SU-DHL-6 (cell line): ENCODE results near the gene EWSR1.

Experiments used
- H2AFZ ChIP-seq: fragments of 200-600 bp; sonication (generic); 2 replicates; pipeline ENCODE4 v1.6.1; 2014; ENCODE audit warnings: low read depth, mild to moderate bottlenecking, moderate library complexity, mixed read lengths, antibody characterized with exemption, low read length; ENCODE audit not compliant: severe bottlenecking
- H3F3A ChIP-seq: fragments of 200-600 bp; shearing (Covaris generic); 2 replicates; pipeline ENCODE4 v1.6.0; 2016; ENCODE audit warnings: antibody characterized with exemption, mild to moderate bottlenecking; ENCODE audit not compliant: insufficient read depth
- H3K27ac ChIP-seq: fragments of 200-600 bp; sonication (generic); 2 replicates; pipeline ENCODE4 v1.5.1; 2016; ENCODE audit warnings: low read depth, mild to moderate bottlenecking, low read length, moderate library complexity, mixed read lengths
- H3K27me3 ChIP-seq: fragments of 200-600 bp; sonication (generic), shearing (Covaris generic); 2 replicates; pipeline ENCODE4 v1.6.0; 2014; ENCODE audit warnings: mild to moderate bottlenecking, low read length
- H3K36me3 ChIP-seq: fragments of 200-600 bp; sonication (generic); 2 replicates; pipeline ENCODE4 v1.6.1; 2014; ENCODE audit warnings: mild to moderate bottlenecking, low read length, mixed read lengths
- H3K4me2 ChIP-seq: fragments of 300-600, 200-600 bp; shearing (Covaris generic), sonication (generic); 2 replicates; pipeline ENCODE4 v1.6.0; 2014; ENCODE audit warnings: low read length, low read depth, mild to moderate bottlenecking; ENCODE audit not compliant: poor library complexity, severe bottlenecking
- H3K4me3 ChIP-seq: fragments of 200-600 bp; sonication (generic); 2 replicates; pipeline ENCODE4 v1.5.1; 2014; ENCODE audit warnings: antibody characterized with exemption, low read length, mild to moderate bottlenecking, mixed read lengths; ENCODE audit not compliant: insufficient read depth, poor library complexity, severe bottlenecking
- H3K79me2 ChIP-seq: fragments of 200-600 bp; sonication (generic); 2 replicates; pipeline ENCODE4 v1.6.1; 2014; ENCODE audit warnings: mild to moderate bottlenecking, low read length, moderate library complexity; ENCODE audit not compliant: insufficient read depth
- H3K9ac ChIP-seq: fragments of 200-600 bp; sonication (generic); 2 replicates; pipeline ENCODE4 v1.7.0; 2014; ENCODE audit warnings: mild to moderate bottlenecking, low read length
- H3K9me2 ChIP-seq: fragments of 200-600 bp; sonication (generic); replicated peaks from 2 replicates; pipeline ENCODE4 v1.6.1; 2014; ENCODE audit warnings: low read length; ENCODE audit not compliant: insufficient read depth
- H3K9me3 ChIP-seq: fragments of 200-600 bp; sonication (generic); 2 replicates; pipeline ENCODE4 v1.6.1; 2014; ENCODE audit warnings: low read length, mixed read lengths; ENCODE audit not compliant: insufficient read depth
- H4K20me1 ChIP-seq: fragments of 200-600 bp; sonication (generic); 2 replicates; pipeline ENCODE4 v1.6.1; 2014; ENCODE audit warnings: low read depth, mild to moderate bottlenecking, antibody characterized with exemption, low read length, moderate library complexity, mixed read lengths
- EZH2phosphoT487 ChIP-seq: fragments of 200-600 bp; sonication (generic), shearing (Covaris generic); conservative IDR thresholded peaks from 2 replicates; pipeline ENCODE4 v1.6.1; 2018; ENCODE audit warnings: mild to moderate bottlenecking, antibody characterized with exemption, low read length, moderate library complexity, mixed read lengths
- TF ChIP-seq, protein P1 (sequence below): fragments of 200-600 bp; sonication (generic); IDR thresholded peaks from one replicate; pipeline ENCODE4 v1.5.1; 2017; ENCODE audit warnings: antibody characterized with exemption, mild to moderate bottlenecking, low read length, moderate library complexity; ENCODE audit not compliant: insufficient read depth, poor library complexity, severe bottlenecking

Gene EWSR1

DNA sequence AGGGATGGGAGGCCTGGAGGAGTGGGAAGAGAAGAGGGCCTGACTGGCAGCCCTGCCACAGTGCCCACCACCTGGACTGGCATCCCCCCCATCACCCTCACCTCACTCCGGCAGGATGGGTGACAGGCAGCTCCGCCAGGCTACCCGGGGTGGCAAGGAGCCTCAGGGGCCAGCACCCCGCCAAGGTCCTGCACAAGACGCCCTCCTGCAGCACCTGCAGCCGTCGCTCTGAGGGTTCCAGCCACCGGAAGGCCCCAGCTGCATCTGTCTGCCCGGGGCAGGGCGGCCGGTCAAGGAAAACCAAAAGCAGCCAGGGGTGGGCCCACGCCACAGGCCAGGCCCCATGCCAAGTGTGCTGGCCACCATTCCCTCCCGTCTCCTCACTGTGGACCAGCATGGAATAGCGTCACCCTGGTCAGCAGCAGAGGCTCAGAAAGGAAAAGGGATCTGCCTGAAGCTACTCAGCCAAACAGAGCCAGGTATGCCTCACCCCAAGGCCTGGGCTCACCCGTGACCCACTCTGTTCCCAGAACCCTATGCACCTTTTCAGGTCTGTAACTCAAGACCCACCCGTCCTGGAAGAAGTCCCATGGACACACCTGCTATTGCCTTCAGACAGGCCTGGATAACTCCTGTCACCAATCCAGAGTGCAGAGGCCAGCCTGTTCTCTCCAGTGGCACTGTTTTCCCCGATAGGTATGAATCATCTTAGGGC, 7.3 kb upstream of the EWSR1 start:
- no peak for TF ChIP-seq EZH2phosphoT487
- TF ChIP-seq, protein P1, sequence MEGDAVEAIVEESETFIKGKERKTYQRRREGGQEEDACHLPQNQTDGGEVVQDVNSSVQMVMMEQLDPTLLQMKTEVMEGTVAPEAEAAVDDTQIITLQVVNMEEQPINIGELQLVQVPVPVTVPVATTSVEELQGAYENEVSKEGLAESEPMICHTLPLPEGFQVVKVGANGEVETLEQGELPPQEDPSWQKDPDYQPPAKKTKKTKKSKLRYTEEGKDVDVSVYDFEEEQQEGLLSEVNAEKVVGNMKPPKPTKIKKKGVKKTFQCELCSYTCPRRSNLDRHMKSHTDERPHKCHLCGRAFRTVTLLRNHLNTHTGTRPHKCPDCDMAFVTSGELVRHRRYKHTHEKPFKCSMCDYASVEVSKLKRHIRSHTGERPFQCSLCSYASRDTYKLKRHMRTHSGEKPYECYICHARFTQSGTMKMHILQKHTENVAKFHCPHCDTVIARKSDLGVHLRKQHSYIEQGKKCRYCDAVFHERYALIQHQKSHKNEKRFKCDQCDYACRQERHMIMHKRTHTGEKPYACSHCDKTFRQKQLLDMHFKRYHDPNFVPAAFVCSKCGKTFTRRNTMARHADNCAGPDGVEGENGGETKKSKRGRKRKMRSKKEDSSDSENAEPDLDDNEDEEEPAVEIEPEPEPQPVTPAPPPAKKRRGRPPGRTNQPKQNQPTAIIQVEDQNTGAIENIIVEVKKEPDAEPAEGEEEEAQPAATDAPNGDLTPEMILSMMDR = no peak
- H3K4me3 ChIP-seq = no peak overlapping the region
- H3F3A ChIP-seq = no peaks in the 10 kb centered on the region
- H3K9ac ChIP-seq = no peak overlapping the region
- no peaks in the 10 kb centered on the region for H3K79me2 ChIP-seq
- no peaks in the 10 kb centered on the region for H3K9me3 ChIP-seq
- H3K36me3 ChIP-seq = no peaks in the 10 kb centered on the region
- H3K27me3 ChIP-seq = no peaks in the 10 kb centered on the region
- H3K4me2 ChIP-seq = no peak overlapping the region
- no peaks in the 10 kb centered on the region for H3K9me2 ChIP-seq
- no peaks in the 10 kb centered on the region for H4K20me1 ChIP-seq
- H3K27ac ChIP-seq = no peak overlapping the region
- H2AFZ ChIP-seq = no peak overlapping the region

DNA sequence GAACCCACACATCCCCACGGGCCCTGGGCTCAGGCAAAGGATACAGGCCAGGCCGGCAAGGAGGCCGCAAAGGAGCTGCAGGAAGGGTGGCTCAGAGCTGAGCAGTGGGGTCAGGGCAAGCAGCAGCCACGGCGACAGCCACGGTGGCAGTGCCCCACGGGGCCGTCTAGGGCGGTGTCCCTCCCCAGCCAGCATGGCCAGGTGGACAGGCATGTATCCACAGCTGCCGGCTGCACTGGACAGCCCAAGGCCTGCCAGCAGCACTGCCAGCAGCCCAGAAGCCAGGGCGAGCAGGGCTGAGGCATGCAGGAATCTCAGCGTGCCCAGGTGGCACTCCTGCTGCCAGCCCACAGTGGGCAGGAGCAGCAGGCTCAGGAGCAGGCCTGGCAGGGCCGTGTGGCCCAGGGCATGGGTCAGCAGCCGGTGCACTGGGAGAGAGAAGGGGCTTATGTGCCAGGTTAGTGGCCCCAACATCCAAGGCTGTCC, 4.2 kb upstream of the EWSR1 start:
- Histone ChIP-seq H3K27me3 (no peaks in the 10 kb centered on the region), H3K4me2 (no peak overlapping the region), H3K36me3 (no peaks in the 10 kb centered on the region), H3F3A (no peaks in the 10 kb centered on the region), H3K79me2 (peaks cover 21% of the 10 kb centered on the region), H2AFZ (no peak overlapping the region), H3K4me3 (no peak overlapping the region), H3K9me3 (no peaks in the 10 kb centered on the region), H3K9me2 (no peaks in the 10 kb centered on the region), H3K27ac (no peak overlapping the region), H4K20me1 (no peaks in the 10 kb centered on the region), H3K9ac (no peak overlapping the region)
- TF ChIP-seq EZH2phosphoT487 = no peak
- TF ChIP-seq, protein P1 = no peak

DNA sequence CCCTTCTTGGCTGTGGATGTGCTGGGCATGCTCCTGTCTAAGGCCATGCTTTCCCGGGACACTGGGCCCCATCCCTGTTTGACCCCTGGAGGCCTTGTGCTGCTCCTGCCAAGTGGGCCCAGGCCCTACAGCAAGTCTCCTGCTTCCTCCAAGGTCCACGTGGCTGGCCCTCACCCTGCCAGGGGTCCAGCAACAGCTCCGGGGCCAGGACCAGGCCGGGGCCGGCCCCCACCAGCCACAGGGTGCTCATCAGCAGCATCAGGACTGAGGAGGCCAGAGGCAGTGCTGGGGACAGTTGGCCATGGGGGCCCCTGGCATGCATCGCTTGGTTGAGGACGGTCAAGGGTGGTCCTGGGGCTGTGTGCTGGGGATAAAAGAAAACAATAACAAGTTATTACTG, 2.8 kb upstream of the EWSR1 start:
- Histone ChIP-seq H3K79me2 (peaks cover 35% of the 10 kb centered on the region), H3K36me3 (0 out of 2 replicates have a peak, but pooled peaks cover 5% of the 10 kb centered on the region), H3K9me3 (no peaks in the 10 kb centered on the region), H3K27me3 (no peaks in the 10 kb centered on the region), H3K9ac (no peak overlapping the region), H3K27ac (no peak overlapping the region), H4K20me1 (peaks cover 12% of the 10 kb centered on the region), H3K9me2 (no peaks in the 10 kb centered on the region), H2AFZ (no peak overlapping the region), H3K4me3 (no peak overlapping the region), H3F3A (no peaks in the 10 kb centered on the region), H3K4me2 (no peak overlapping the region)
- TF ChIP-seq, protein P1 = no peak
- no peak for TF ChIP-seq EZH2phosphoT487
